Stimulated activated CD4-positive, alpha-beta T cell treated with anti-CD3 and anti-CD28 coated beads, Interleukin-12 subunit alpha, Interleukin-12 subunit beta, amount 100 ng/mL, for 4 hours (primary cell): ENCODE data around the gene MRTFA.

Experiments used
- DNase-seq: peaks from one replicate; pipeline ENCODE4 v3.0.0-alpha.2; 2020

Gene MRTFA

DNA sequence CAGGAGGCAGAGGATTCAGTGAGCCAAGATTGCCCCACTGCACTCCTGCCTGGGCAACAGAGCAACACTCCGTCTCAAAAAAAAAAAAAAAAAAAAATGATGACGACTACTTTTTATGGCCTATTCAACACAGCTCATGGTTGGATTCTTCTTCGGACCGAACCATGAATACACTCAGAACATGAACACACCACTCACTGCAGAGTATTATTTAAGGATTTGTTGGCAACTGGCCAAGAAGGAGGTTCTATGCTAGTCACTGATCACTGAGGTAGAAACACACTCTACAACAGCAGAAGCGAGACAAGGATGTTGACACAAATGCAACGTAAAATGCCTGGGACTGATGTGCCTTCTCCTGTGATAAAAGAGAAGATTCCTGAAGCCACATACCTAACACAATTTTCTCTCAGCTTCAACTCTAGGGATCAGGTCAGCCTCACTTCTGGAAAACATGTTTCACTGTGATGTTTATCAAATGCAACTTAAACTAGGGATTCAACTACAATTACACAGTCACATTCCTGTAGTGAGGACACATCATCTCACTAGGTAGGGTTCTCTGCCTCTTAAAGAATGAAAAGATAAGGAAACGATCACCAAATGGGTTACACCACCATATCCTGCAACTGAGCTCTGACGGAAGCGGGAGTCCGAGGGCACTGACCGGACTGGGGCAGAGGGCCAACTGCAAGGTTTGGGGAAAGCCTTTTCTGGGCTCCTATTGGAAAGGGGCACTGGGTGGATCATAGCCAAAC lies 183.6 kb downstream of the MRTFA start:
- no peak for DNase-seq

DNA sequence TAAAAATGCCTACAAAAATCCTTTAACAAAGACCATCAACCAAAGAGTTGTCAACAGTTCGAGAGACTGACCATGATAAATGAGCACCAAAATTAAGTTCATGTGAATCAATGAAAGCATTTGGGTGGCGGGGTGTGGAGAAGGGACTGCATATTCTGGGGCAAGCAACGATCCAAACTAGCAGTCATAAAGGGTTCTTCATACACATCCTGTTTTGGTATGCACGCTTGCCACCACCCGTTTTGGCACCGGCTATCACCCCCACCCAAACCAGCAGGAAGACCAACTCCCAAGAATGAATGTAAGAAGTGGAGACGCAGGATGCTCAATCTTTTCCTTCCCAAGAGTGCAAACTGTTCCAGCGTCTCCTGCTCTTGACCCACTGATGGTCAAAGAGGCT lies 185.3 kb downstream of the MRTFA start:
- no peak for DNase-seq

GRCh38 chr22:40450616-40451015 lies 185.9 kb downstream of the MRTFA start:
- DNase-seq, result no peak

- no peak for DNase-seq
Observed at GRCh38 chr22:40449676-40450035, 186.9 kb downstream of the MRTFA start.

- DNase-seq, result no peak
Observed at GRCh38 chr22:40446203-40446602, 190.3 kb downstream of the MRTFA start.

DNA sequence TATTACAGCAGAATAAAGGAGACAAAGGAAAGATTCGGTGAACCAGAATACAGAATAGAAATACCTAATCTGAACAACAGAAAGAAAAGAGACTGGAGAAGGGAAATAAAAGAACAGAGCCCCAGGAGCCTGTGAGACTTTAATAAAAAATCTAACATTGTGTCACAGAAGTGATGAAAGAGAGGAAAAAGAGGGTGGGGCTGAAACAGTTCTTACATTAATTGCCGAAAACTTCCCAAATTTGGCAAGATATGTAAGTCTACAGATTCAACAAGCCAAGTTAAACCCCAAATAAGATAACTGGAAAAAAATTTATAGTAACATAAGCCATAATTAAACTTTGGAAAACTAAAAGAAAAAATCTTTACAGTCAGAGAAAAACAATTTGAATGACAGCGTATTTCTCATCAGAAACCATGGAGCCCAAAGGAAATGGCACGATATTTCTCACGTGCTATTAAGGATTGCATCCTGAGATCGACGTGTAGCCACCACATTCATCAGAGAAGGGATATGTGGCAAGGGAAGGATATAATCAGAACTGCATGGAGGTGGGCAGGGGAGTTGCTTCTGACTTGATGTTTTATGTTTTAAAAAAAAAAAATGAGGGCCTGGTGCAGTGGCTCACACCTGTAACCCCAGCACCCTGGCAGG lies 192.2 kb downstream of the MRTFA start:
- no peak for DNase-seq

GRCh38 chr22:40443732-40444131 lies 192.8 kb downstream of the MRTFA start:
- DNase-seq, result no peak

DNA sequence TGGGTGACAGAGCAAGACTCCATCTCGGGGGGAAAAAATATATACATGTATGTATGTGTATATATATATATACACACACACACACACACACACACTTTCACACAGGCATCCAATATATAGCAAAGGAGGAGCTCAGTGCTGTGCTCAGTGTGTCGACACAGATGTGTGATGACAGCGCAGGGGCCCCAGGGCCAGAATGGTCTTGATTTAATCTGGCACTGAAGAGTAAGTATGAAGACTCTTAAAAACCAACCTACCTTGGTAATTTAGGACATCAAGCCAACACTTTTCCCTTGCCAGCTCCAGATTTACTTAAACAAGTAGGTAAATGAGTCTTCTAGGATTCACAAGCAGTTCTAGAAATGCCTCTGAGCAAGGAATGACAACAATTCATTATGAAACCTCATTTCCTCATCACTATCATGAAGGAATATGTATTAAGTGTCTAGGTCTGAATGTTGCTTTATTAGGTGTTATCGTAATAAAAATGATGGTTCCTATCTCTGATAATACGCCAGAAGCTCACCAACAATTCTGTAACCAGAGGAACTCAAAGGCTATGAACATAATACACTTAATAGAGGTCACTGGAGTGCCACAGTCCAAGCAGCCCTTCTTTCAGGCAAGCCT lies 194.6 kb downstream of the MRTFA start:
- no peak for DNase-seq

GRCh38 chr22:40436505-40437431 lies 199.8 kb downstream of the MRTFA start:
- no peak for DNase-seq

DNA sequence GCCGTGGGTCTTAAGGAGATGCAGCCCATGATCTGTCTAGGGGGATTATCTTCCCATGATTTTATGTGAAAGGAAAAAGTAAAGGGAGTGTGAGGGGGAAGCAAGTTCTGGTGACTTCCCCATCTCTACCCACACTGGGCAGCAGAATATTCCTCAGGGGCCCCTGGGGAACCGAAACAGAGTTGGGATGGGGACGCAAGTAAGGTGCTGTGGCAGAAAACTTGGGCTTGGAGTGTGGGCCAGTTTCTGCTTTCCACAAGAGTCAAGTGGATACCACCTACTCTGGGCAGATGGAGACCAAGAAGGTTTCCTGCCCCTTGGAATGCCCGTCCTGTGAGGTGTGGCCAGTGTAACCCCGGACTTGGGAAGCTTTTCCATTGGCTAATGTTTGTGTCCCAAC lies 201.8 kb downstream of the MRTFA start:
- DNase-seq, result no peak

DNA sequence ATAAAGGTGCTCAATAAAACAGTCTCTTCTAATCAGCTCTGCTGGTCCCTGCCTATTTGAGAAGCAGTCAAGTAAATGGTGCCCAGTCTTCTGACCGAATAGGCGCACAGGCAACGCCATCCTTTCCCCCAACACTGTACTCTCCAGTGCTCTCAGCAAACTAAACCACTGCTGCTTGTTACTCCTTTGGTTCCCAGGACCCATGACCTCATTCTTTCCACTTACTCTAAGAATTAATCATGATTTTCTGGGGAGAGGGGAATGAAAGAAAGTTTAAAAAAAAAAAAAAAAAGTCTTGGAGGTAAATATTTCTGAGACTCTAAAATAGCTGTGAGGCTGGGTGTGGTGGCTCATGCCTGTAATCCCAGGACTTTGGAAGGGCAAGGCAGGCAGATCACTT lies 202.4 kb downstream of the MRTFA start:
- DNase-seq, result no peak

- DNase-seq, result no peak
Observed at GRCh38 chr22:40433416-40434090, 203.0 kb downstream of the MRTFA start.

GRCh38 chr22:40432625-40433024 lies 203.9 kb downstream of the MRTFA start:
- no peak for DNase-seq

DNA sequence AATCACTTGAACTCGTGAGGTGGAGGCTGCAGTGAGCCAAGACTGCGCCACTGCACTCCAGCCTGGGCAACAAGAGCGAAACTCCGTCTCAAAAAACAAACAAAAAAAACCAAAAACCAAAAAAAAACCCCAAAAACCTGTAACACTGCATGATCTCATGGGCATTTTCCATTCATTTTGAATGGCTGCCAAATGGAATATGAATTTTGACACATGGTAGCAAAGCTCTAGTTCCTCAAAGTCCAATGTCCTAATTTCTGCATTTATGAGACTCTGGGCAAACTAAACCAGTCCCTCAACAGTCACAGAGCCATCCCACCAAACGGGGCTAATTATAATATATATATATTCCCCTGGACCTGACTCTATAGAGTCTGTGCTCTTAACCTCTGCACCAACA lies 204.4 kb downstream of the MRTFA start:
- no peak for DNase-seq

- no peak for DNase-seq
Observed at GRCh38 chr22:40430991-40431390, 205.5 kb downstream of the MRTFA start.

GRCh38 chr22:40429481-40429880 lies 207.0 kb downstream of the MRTFA start:
- DNase-seq, result no peak

DNA sequence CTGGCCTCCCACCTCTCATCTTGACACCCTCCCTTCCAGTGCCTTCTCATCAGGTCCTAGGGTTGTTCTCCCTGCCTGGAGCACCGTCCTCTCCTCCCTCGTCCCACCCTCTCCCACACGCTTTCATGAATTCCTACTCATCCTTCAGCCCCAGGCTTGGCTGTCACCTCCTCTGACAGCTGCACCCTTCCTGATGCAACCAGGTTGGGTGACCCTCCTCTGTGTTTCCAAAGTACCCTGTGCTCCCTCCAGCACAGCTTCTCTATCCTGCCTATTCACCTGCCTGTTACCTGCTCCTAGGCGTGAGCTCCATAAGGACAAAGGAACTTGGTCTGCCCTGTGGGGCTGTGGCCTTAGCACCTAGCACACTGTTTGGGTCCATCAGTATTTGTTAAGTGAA lies 207.7 kb downstream of the MRTFA start:
- no peak for DNase-seq

GRCh38 chr22:40426594-40427333 lies 209.8 kb downstream of the MRTFA start:
- DNase-seq, result no peak

DNA sequence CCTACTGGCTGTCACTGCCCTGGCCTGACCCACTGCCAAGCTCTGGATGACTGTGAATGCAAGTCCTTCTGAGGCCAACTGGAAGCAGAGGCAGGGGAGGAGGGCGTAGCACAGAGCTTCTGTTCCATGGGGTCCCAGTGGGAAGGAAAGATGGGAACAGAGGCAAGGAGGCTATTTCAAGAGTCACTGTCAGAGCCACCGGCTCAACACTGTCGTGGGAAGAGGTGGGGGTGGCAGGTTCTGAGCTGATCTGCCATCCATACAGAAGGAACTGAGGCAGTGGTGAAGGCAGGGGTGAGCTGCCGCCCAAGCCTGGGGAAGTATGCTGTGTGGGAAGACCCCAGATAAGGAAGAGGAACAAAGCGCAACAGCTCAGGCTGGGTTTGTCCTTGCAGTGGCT lies 211.4 kb downstream of the MRTFA start:
- no peak for DNase-seq

DNA sequence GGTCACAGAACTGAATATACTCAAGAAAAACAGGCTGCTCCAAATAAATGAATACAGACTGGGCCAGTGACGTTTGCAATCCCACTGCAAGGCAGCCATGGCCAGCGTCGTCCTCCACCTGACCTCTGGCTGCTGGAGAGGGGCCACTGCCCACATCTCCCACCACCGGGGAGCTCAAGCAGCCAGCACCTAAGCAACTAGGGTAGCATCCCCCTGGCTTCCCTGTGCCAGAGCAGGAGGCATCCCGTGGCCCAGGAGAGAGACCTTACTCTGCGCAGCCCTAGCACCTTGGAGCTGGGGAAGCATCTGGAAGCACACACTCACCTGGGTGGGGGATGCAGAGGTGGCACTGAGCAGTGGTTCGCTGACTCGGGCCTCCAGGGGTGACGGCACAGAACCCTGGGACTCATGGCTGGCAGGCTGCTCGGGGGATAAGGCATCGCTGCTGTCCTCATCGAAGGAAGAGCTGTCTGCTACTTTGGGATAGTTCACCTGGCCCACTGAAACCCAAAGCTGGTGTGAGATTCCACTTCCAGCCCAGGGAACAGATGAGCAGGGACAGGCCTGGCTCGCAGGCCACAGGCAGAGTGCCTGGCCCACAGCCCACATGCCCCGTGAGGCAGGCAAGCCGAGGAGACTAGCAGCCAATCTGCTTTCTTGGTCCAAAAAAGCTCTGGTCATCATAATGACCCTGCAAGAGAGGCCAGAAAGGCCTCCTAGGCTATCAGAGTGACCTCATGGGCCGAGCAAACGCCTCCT lies 212.5 kb downstream of the MRTFA start:
- DNase-seq, result no peak

DNA sequence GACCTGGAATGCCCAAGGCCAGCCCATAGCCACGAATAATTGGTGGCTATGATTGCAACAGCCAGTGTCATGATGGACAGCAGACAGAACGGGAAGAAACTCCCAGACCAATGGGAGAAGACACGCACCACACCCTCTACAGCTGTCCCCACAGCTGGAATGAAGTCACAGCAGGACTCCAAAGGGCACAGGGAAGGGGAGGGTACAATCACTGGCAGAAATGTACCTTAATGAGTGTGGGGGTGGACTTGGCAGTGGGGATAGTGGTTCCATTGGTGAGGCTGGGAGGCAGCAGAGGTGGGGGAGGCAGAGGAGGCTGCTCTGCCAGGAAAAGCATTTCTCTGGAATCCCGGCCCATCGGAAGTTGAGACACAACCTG lies 213.2 kb downstream of the MRTFA start:
- no peak for DNase-seq
